ENCODE results near the gene PTPRN2.
"Not testable (repeated sequence)": the region's sequence is repeated elsewhere in the genome, so short reads cannot be mapped to it uniquely, and the experiment has no call there.

PTPRN2 gene

DNA sequence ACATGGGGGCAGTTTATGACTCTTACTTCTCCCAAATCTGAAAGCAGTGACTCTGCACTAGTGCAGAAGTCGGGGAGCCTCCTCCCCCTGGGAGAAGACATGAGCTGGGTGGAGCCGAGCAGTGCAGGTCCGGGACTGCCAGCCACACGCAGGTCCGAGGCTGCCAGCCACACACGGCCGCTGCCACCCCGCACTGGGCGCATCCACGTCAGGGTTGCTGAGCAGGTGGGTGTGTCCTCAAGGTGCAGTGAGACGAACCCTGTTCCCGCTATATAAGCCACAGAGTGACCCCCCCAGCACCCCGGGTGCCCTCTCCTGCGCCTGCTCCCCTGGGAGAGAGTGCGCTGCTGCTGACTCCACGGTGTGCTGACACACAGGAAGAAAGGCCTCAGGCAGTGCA lies 430.2 kb downstream of the PTPRN2 start:
- no peak for DNase-seq

DNA sequence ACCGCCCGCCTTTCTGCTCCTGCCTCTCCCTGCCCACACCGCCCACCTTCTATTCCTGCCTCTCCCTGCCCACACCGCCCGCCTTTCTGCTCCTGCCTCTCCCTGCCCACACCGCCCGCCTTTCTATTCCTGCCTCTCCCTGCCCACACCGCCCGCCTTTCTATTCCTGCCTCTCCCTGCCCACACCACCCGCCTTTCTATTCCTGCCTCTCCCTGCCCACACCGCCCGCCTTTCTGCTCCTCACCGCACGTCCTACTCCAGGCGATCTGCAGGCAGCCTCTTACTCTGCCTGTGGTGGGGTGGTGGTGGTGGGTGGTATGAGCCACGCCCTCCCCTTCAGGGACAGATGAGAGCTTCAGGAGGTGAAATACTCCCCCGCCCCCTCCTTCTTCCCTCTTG lies 436.4 kb downstream of the PTPRN2 start:
- DNase-seq, result not testable (repeated sequence)

DNA sequence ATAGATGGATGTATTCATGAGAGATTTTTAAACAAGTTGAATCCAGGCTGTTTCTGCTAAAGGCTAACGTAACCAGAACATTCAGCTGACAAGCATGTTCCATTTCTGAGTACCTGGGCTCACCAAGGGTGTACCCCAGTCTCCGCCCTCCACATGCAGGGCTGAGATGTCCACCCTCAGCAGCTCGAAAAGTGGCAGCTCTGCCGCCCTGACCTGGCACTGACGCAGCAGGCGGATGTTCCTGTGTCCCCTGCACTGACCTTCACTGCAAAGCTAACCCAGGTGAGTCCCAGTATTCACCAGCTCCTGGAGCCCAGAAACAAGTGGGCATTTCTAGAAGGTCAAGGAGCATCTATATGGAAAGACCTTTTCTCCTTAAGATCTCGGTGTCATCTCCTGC lies 437.4 kb downstream of the PTPRN2 start:
- no peak for DNase-seq

DNA sequence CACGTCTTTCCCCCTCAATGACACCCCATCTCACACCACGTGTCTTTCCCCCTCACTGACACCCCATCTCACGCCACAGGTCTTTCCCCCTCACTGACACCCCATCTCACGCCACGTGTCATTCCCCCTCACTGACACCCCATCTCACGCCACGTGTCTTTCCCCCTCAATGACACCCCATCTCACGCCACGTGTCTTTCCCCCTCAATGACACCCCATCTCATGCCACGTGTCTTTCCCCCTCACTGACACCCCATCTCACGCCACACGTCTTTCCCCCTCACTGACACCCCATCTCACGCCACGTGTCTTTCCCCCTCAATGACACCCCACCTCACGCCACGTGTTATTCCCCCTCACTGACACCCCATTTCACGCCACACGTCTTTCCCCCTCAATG lies 440.2 kb downstream of the PTPRN2 start:
- DNase-seq, result not testable (repeated sequence)

DNA sequence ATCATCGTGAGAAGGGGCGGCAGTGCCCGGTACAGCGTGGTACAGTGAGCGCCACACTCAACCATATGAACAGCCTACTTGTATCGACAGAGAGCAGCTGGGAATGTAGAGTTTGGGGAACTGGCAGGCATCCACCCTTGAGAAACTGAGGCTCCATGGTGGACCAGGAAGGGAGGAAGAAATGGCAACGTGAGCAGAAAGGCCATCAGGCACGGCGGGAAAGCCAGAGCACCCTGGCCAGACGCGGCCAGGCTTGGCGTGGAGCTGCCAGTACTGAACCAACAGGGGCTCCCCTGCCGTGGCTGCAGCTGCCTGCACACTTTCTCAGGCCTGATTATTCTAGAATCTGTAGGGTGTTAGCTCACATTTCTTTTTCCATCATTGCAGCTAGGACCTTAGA lies 442.3 kb downstream of the PTPRN2 start:
- DNase-seq, result no peak

DNA sequence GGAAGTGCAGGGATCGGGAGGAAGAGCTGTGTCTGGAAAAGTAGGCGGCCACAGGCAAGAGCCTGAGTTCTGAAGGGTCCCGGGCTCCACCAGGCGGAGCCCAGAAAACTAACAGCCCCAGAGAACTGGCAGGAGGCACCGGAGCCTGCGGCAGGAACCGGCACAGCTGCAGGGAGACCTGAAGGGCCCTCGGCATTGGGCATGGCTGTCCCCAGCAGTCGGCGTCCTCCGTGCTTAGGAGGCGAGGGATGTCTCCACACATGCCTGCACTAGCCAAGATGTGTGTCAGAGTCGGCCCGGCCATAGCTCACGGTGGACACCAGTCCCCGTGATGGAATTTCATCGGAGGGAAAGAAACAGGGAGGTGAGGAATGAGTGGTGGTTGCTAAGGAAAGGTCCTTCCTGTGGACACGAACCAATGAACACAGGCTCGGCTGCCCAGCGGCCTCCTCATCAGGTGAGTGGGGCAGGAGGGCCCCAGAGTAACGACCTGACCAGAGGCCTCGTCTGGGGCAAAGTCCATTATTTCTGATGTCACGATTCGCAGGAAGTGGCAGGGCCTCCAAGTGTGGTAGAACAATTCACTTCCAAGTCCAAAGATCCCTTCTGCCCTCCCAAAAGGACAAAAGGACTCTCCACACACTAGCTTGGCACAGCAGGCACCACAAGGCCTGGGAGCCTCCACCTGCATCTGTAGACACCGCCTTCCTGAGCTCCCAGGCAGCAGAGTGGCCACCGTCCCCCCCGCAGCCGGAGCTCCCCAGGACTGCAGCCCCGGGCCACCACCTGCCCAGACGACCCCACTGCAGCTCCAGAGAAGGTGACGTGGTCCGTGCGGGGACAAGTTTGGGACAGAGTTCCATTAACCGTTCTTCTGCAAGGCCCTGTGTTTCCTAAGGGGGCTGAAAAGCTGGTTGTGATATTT lies 444.2 kb downstream of the PTPRN2 start:
- no peak for DNase-seq

DNA sequence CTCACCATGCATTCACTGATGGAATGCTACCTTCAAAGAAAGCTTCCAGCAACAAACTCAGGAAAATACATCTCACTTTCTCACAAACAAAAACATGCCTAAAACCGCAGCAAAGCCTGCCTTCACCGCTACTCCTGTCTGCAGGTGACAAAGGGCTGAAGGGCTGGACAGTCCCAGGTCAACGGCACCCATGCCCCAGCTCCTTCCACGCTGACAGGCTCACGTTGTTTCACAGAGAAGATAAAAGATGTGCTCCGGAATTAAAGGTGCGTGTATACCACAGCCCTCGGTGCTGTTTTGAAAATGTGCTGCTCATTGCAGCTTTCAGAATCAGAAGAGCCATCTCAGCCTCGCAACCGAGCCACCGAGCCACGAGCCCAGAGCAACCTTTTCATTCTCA lies 445.0 kb downstream of the PTPRN2 start:
- no peak for DNase-seq

DNA sequence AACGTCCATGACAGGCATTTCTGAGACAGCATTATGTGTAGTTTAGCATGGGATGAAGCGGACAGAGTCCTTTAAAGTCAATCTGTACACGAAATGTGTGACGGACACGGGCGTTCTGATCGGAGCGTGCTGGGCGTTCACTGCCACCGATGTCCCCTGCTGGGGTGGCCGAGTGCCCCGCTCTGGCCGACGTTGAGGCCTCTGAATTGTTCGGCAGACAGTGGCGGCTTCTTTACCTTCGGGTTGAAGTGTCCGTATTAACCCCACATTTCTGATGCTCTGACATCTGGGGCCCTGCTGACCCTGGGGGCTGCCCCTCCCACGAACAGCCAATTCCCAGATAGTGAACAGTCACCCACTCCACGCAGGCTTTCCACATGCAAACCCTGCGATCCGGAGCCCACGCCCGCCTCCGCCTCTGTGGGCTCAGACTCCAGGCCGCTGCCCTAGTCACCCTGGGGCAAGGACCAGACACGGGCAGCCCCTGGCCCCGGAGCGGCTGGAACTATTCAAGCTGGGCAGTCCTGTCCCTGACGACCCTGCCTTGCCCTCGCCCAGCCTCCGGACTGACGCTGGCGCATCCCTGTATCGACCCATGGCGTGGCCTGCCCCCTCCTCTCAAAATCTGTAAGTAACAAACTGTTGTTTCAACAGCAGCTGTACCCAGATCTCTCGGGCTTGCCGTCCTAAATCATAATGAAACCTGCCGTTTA lies 445.7 kb downstream of the PTPRN2 start:
- no peak for DNase-seq

DNA sequence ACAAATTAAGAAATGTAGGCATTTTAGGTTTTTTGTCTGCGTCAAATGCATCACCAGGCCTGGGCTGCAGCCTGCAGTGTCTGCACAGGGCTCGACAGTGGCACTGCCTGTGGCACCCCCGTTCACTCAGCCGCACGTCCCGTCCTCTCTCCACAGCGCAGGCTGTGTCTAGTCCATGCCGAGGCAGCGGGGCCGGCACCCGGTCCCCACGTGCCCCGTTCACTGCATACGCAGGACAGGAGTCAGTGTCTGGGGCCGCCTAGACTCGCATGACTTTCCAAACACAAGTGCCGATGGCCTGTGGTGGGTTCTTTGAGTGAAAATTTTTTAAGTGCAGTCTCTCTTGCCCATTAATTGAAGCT lies 446.4 kb downstream of the PTPRN2 start:
- no peak for DNase-seq

DNA sequence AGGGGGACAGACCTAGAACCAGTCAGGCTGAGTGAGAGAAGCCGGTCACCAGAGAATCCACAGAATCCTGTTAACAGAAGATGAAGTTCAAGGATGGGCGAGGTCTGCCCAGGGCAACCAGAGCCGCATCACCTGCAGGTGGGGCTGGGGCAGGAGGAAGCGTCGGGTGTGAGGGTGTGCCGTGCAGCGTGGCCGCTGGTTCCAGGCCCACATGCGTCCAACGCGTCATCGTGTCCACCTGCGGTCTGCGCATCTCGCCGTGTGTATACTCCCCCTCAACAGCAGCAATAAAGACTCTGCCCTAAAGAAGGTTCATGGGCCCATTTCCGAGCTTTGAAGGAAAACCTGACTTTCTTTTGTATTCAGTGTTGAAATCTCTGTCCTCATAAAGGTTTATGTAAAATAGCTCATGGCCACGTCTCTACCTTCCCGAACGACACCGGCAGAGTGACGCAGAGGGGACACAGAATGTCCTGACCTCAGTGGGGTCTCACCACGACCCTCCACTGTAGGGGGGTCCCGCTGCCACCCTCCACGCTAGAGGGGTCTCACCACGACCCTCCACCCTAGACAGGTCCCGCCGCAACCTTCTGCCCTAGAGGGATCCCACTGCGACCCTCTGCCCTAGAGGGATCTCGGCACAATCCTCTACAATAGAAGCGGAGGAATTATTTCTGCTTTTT lies 446.9 kb downstream of the PTPRN2 start:
- no peak for DNase-seq

DNA sequence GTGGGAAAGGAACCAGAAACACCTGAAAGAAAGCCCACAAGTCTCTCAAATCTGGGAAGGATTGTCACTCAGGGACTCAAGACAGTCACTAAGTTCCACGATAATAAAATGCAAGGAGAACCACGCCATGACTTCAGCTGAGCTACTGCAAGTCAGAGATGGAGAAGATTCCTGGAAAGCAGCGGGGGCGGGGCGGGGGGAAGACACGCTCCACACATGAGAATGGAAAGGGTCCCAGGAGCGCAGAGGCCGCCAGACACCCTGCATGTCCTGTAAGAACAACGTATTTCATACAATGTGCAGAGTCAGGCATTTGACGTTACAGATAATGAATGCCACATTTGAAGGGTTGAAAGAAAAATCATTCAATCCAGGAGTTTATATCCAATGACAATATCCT lies 448.1 kb downstream of the PTPRN2 start:
- DNase-seq, result no peak

DNA sequence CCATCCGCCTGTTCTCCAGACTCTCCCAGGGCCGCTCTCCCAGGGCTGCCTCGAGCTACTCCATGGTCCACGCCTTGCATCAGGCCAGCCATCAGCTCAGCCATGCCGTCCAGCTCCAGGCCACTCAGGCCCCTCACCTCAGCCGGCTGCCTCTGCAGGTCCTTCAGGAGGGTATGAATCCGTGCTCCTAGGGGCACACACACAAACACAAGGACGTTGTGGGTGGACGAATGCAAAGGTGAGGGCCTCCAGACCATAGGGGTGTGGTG lies 449.4 kb downstream of the PTPRN2 start:
- no peak for DNase-seq

DNA sequence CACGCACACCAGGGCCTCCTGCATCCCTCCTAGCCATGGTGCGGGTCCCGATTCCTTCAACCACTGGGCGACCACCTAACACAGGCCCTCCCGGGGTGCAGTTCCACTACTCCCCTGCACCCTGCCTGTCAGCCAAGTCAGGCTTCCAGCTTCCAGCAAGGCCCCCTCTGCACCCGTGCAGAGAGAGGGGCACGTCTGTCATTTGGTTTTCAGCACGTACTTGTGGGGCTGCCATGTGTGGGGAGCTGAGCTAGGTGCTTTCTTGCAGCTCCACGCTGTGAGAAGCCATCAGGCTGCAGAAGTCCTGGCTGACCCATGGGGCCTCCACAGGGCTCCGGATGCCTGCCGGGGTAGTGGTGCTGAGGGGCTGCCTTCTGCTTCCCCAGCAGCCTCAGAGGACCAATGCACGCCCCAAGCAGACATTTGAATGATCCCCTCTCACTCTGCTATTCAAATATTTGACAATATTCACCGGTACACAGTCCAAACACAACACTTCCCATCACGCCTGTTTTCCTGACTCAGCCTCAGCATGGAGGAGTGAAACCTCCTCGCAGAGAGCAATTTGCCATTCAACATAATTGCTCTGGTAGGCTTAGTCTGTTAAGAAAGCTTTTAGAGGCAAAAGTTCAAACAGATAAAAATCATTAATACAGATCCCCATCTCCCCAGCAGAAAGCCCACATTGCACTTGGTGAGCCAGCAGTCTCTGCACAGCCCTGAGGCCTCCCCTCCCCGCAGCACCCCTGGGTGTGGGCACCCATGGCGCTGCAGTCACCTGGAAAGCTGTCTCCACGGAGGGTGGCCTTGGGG lies 449.9 kb downstream of the PTPRN2 start:
- no peak for DNase-seq

DNA sequence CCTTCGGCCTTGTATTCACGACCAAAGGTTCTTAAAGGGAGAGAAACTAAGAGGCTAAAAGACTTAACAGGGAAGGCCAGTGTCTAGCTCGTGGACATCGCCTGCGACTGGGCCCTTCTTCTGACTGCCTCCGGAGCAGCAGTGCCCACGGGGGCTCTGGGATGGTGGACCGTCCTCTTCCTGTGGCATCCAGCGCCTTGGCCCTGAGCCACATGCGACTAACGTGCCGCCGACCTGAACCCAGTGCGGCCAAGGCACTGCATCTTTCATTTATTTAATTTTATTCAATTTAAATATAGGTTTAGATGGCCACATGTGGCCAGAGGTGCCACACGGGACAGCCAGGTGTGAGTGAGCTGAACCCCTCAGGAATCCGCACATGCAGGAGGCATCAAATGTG lies 451.7 kb downstream of the PTPRN2 start:
- no peak for DNase-seq

DNA sequence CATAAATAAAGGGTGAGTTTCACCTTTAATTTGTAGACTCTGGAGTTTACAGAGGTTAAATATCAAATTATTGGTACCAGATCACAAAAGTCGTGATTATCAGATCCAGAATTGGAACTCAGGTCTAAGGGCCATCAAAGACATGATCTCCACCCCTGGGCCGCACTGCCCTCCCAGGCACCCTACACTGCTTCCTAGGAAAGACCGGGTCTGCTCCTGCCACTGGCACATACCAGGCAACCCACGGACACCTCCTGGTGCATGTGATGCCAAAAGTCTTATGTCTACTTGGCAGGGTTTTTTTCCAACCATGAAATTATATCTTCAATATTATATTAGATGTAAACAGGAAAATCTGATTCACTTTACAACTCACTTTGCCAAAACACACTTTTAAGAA lies 452.8 kb downstream of the PTPRN2 start:
- no peak for DNase-seq

DNA sequence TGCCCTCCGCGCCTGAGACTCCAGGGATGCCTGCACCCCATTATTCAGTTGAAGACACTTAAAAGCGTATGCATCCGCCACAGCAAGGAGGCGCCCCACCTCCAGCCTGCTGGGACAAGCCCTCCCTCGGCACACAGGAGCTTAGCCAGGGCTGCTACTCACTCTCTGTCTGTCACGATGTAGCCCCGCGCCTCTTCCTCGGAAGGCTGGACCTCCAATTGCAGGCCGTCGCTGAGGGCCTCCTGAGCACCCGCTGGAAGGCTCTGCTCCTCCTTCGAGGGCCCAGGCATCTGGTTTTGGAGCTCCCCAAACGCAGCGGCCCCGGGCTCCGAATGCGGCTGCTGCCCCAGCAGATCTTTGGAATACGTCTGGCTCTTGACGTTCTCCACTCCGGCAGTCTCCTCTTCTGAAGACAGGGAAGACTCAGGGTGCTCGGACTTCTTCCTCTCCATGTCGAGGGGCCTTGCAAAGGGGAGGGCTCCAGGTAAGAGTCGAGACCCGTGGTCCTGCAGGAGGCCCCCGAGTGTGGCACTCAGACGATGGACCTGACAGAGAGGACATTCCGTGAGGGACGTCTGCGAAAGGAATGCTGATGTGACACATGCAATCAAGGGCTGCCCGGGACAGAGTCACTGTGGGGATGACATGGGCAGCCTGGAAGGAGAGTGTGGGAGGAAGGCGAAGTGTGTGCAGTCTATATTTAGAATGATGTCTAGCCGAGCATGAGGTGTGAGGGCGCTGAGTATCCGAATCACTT lies 453.9 kb downstream of the PTPRN2 start:
- no peak for DNase-seq

DNA sequence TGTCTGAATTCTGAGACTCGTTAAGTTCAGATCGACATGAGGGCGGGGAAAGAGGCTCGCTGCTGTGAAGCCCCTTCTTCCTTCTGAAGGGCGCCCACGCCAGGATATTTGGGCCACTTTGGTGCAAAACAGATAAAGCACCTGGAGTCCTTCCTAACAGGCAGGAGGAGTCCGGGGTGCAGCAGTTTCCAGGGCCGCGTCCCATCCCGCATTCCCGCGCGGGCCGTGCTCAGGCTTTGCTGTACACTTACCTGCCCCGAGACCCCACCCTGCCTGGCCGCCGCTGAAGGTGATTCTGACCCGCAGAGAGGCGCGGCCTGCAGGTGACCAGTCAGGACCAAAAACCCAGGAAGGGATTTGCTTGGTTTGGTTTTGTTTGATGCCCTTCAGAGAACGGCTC lies 454.6 kb downstream of the PTPRN2 start:
- no peak for DNase-seq

DNA sequence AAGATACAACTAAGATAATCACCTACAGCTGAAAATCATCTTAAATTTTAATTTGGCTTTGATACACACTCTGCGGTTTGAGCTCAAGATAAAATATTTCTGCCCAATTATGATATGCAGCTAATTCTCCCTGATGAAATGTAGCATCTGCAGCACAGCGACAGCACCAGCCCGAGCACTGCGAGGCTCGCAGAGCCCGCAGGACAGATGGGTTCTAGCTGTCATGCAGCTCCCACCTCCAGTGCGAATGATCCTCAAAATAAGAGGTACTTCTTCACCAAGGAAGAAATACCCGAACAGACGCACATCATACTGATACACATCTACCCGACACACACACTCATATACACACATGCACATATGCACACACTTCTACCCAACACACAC lies 457.6 kb downstream of the PTPRN2 start:
- no peak for DNase-seq

DNA sequence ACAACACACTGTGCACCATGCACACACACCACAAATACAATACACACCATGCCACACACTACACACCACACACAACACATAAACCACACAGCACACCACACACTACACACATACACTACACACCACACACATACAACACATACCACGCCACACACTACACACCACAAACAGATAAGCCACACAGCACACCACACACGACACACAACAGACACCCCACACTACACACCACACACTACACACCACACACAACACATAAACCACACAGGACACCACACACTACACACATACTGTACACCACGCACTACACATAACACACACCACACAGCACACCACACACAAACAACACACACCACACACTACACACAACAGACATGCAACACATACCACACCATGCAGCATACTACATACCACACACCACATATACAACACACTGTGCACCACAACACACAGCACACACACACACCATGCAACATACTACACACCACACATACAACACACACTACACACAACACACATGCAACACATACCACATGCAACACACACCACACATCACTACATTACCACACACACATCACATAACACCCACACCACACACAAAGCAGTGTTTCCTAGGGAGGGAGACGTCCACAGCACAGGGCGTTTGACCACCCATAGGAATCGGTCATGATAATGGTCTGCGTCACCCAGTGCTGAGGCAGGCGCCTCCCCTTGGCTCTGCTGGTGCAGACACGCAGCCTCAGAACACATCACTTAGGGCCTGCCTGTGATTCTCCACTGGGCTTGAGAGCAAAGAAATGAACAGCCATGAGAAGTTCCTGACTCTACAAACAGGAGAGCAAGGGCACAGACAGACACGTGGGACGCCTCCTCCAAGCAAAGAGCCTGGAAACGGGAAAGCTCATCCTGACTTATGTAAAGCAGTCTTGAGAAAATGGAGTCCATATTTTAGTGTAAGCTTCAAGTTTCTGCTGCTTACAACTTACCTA lies 458.3 kb downstream of the PTPRN2 start:
- no peak for DNase-seq

DNA sequence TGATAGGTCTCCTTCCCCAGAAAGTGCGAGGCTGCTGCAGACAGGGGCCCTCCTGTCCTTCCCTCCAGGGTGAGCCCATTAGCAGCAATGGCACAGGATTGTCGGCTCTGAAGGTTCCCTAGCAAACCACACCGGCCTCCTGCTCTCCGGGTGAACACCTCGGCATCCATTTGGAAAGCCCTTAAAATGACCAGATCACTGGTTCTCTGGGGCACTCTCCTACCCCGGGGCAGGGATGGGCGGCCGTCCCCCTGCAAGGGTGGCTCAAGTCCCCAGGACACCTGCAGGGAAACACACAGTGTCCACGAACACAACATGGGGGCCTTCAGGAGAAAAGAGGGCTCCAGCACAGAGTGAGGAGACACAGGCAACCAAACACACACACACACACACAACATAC lies 459.1 kb downstream of the PTPRN2 start:
- no peak for DNase-seq

DNA sequence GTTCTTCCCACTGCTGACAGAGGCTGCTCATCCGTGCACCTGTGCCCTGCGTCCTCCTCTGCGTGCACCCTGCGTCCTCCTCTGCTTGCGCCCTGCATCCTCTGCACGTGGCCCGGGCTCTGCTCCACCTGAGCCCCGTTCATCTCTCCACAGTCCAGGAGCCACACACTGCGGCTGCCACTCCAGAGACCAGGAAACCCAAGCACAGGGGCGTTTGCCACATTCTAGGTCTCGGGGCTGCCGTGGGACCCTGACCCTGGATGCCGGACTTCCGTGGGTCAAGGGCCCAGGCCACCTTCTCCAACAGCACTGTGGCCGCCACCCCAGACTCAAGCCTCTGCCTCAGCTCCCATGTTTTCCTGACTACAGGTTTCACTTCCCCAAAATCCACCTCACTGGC lies 460.4 kb downstream of the PTPRN2 start:
- DNase-seq, result no peak

Data from fibroblast of skin of abdomen (primary cell).